ENCODE results near the gene P2RX3. TPM values are rescaled to one million over a fixed set of nuclear protein-coding genes. Genes with fewer than 3 reads are reported as not detected.
"Not testable (repeated sequence)": the region's sequence is repeated elsewhere in the genome, so short reads cannot be mapped to it uniquely, and the experiment has no call there.

The P2RX3 gene
- total RNA-seq (not detected), polyA plus RNA-seq (0.20 TPM)
- long read RNA-seq, donor 1, partial matches to known transcripts = 0 of 1 reads
- long read RNA-seq, donor 1, other reads (novel, unspliced or antisense) = 0 of 1 reads
- long read RNA-seq, donor 2 = 0 reads
- long read RNA-seq, donor 3 = 0 reads
- long read RNA-seq, donor 4 = 0 reads

GRCh38 chr11:57338142-57338541, at the start of gene P2RX3:
P2RX3 (plus strand) TSS chr11:57338352; CDS start chr11:57338551, 199 bp downstream.
- WGBS = 42% methylated on average over 4 of the region's 4 CpGs
- DNase-seq (no peak), ATAC-seq (no peak)
- Histone ChIP-seq H3K4me3 (ENCODE audit: low read length) (no peak within 1 kb of the TSS), H3K4me1 (ENCODE audit: control insufficient read depth, insufficient read depth, low read length) (peaks cover 2% of the 10 kb centered on the region), H3K27ac (ENCODE audit: low read length) (no peak within 1 kb of the TSS), H3K9me3 (ENCODE audit: control insufficient read depth, low read length) (no peaks in the 10 kb centered on the region), H3K27me3 (ENCODE audit: control insufficient read depth, insufficient read depth) (no peaks in the 10 kb centered on the region)
- intact Hi-C loops (cut with DNase I) = no loop called here

GRCh38 chr11:57288771-57289579, 49.2 kb upstream of the P2RX3 start:
- Histone ChIP-seq H3K4me1 (ENCODE audit: control insufficient read depth, insufficient read depth, low read length) (no peaks in the 10 kb centered on the region), H3K27ac (ENCODE audit: low read length) (no peak overlapping the region), H3K9me3 (ENCODE audit: control insufficient read depth, low read length) (no peaks in the 10 kb centered on the region), H3K4me3 (ENCODE audit: low read length) (no peak overlapping the region), H3K27me3 (ENCODE audit: control insufficient read depth, insufficient read depth) (no peaks in the 10 kb centered on the region)
- 24% methylated on average over 11 of the region's 11 CpGs for WGBS
- intact Hi-C loops (cut with DNase I) = no loop called here
- peak in 1 of 3 donors; percentile 59 for DNase-seq
- peak in 1 of 2 donors; percentile 46 for ATAC-seq

DNA sequence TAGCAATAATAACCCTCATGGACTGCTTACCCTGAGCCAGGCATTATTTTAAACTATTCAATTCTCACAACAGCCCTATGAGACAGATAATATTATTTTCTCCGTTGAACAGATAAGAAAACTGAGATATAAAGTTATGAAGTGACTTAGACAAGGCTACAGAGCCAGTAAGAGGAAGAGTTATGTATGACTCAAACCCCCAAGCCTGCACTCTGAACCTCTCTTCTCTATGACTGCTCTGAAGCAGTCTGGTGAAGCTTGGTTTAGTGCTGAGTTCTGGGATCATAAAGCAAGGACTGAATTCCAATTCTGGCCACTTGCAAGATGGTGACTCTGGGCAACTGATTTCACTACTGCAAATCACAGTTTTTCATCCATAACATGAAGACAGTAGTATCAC, 47.9 kb upstream of the P2RX3 start:
- intact Hi-C loops (cut with DNase I) = no loop called here
- no peaks in the 10 kb centered on the region for H3K9me3 ChIP-seq (ENCODE audit: control insufficient read depth, low read length)
- DNase-seq (no peak), ATAC-seq (no peak)
- no peak overlapping the region for H3K4me3 ChIP-seq (ENCODE audit: low read length)
- 33% methylated on average over 1 of the region's 1 CpG for WGBS
- H3K27ac ChIP-seq (ENCODE audit: low read length) = no peak overlapping the region
- peaks cover 3% of the 10 kb centered on the region for H3K4me1 ChIP-seq (ENCODE audit: control insufficient read depth, insufficient read depth, low read length)
- H3K27me3 ChIP-seq (ENCODE audit: control insufficient read depth, insufficient read depth) = no peaks in the 10 kb centered on the region

- no peak overlapping the region for H3K27ac ChIP-seq (ENCODE audit: low read length)
- H3K9me3 ChIP-seq (ENCODE audit: control insufficient read depth, low read length) = peaks cover 3% of the 10 kb centered on the region
- no peak overlapping the region for H3K4me3 ChIP-seq (ENCODE audit: low read length)
- H3K4me1 ChIP-seq (ENCODE audit: control insufficient read depth, insufficient read depth, low read length) = peaks cover 3% of the 10 kb centered on the region
- 79% methylated on average over 2 of the region's 2 CpGs for WGBS
- intact Hi-C loops (cut with DNase I) = no loop called here
- peak in 1 of 3 donors; percentile 43 for DNase-seq
- ATAC-seq = peak; percentile 66 to 71
- no peaks in the 10 kb centered on the region for H3K27me3 ChIP-seq (ENCODE audit: control insufficient read depth, insufficient read depth)
These were observed 43.7 kb upstream of the P2RX3 start for GRCh38 chr11:57294225-57295131.

GRCh38 chr11:57296205-57296604, 41.9 kb upstream of the P2RX3 start:
- H3K27ac ChIP-seq (ENCODE audit: low read length); DNase-seq; H3K9me3 ChIP-seq (ENCODE audit: control insufficient read depth, low read length); H3K4me1 ChIP-seq (ENCODE audit: control insufficient read depth, insufficient read depth, low read length); H3K27me3 ChIP-seq (ENCODE audit: control insufficient read depth, insufficient read depth); H3K4me3 ChIP-seq (ENCODE audit: low read length); ATAC-seq; intact Hi-C loops (cut with DNase I): not testable (repeated sequence)
- WGBS = 91% methylated on average over 3 of the region's 3 CpGs

- no peak for ATAC-seq
- peaks cover 3% of the 10 kb centered on the region for H3K4me1 ChIP-seq (ENCODE audit: control insufficient read depth, insufficient read depth, low read length)
- DNase-seq = peak in 1 of 3 donors; percentile 9
- intact Hi-C loops (cut with DNase I) = no loop called here
- no peak overlapping the region for H3K27ac ChIP-seq (ENCODE audit: low read length)
- no peaks in the 10 kb centered on the region for H3K27me3 ChIP-seq (ENCODE audit: control insufficient read depth, insufficient read depth)
- H3K9me3 ChIP-seq (ENCODE audit: control insufficient read depth, low read length) = peaks cover 5% of the 10 kb centered on the region
- H3K4me3 ChIP-seq (ENCODE audit: low read length) = no peak overlapping the region
- 88% methylated on average over 2 of the region's 2 CpGs for WGBS
These were observed 40.9 kb upstream of the P2RX3 start for GRCh38 chr11:57297221-57297620.

- Histone ChIP-seq H3K27ac (ENCODE audit: low read length) (no peak overlapping the region), H3K4me3 (ENCODE audit: low read length) (no peak overlapping the region), H3K4me1 (ENCODE audit: control insufficient read depth, insufficient read depth, low read length) (peaks cover 3% of the 10 kb centered on the region), H3K9me3 (ENCODE audit: control insufficient read depth, low read length) (peaks cover 5% of the 10 kb centered on the region), H3K27me3 (ENCODE audit: control insufficient read depth, insufficient read depth) (no peaks in the 10 kb centered on the region)
- WGBS = 99% methylated on average over 5 of the region's 5 CpGs
- ATAC-seq = no peak
- intact Hi-C loops (cut with DNase I) = no loop called here
- no peak for DNase-seq
These were observed 38.9 kb upstream of the P2RX3 start for GRCh38 chr11:57299150-57299737.

- 98% methylated on average over 10 of the region's 10 CpGs for WGBS
- ATAC-seq = no peak
- intact Hi-C loops (cut with DNase I) = no loop called here
These were observed 37.4 kb upstream of the P2RX3 start for GRCh38 chr11:57300785-57301184.

DNA sequence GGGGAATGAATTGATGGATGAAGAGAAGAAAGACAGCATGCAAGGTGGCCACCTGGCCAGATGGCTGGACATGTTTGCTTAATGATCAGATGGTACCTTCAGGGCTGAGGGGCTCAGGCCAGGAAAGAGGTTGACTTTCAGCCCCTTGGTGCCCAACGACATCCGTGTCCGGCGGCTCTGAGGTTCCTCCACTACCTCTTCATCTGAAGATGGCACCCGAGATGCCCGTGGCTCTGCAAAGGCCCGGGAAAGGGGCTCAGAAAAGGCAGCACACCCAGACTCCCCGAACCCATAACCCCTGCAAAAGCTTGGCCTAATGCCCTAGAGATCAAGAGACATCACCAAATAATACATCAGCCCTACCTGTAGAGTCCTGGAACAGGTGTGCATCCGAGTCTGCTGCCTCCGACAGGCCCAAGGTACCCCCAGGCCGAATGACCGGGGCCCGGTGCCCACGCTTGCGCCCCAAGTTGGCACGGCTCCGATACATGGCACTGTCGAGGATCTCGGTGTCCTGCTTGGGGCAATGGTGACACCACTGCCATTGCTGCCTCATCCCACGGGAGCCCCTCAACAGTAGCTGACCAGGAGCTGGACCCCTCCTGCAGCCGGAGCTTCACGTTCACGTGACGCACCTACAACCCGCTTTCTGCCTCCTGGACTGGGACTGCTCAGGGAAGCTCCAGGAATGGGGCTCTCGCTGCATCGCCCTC, 36.3 kb upstream of the P2RX3 start:
- ATAC-seq (no peak), DNase-seq (peak in 2 of 3 donors; percentile 20 to 40)
- intact Hi-C loops (cut with DNase I) = no loop called here
- no peak overlapping the region for H3K27ac ChIP-seq (ENCODE audit: low read length)
- peaks cover 5% of the 10 kb centered on the region for H3K9me3 ChIP-seq (ENCODE audit: control insufficient read depth, low read length)
- no peaks in the 10 kb centered on the region for H3K27me3 ChIP-seq (ENCODE audit: control insufficient read depth, insufficient read depth)
- H3K4me3 ChIP-seq (ENCODE audit: low read length) = no peak overlapping the region
- peaks cover 3% of the 10 kb centered on the region for H3K4me1 ChIP-seq (ENCODE audit: control insufficient read depth, insufficient read depth, low read length)
- 97% methylated on average over 27 of the region's 27 CpGs for WGBS

More at GRCh38 chr11:57300785-57301184, 37.4 kb upstream of the P2RX3 start:
- no peak overlapping the region for H3K27ac ChIP-seq (ENCODE audit: low read length)
- DNase-seq = peak in 1 of 3 donors; percentile 35
- no peak overlapping the region for H3K4me3 ChIP-seq (ENCODE audit: low read length)
- peaks cover 5% of the 10 kb centered on the region for H3K9me3 ChIP-seq (ENCODE audit: control insufficient read depth, low read length)
- no peaks in the 10 kb centered on the region for H3K27me3 ChIP-seq (ENCODE audit: control insufficient read depth, insufficient read depth)
- H3K4me1 ChIP-seq (ENCODE audit: control insufficient read depth, insufficient read depth, low read length) = peaks cover 3% of the 10 kb centered on the region

GRCh38 chr11:57302489-57302888, 35.7 kb upstream of the P2RX3 start:
- WGBS = 95% methylated on average over 15 of the region's 15 CpGs
- intact Hi-C loops (cut with DNase I) = no loop called here
- Histone ChIP-seq H3K4me1 (ENCODE audit: control insufficient read depth, insufficient read depth, low read length) (peaks cover 3% of the 10 kb centered on the region), H3K27me3 (ENCODE audit: control insufficient read depth, insufficient read depth) (no peaks in the 10 kb centered on the region), H3K4me3 (ENCODE audit: low read length) (no peak overlapping the region), H3K9me3 (ENCODE audit: control insufficient read depth, low read length) (peaks cover 5% of the 10 kb centered on the region), H3K27ac (ENCODE audit: low read length) (no peak overlapping the region)
- ATAC-seq = no peak
- peak in 2 of 3 donors; percentile 28 to 53 for DNase-seq
